ENCODE measurements around the gene ST6GALNAC5.

- no peak for TF ChIP-seq POLR2A (IDR thresholded peaks at IDR 0.05)
- no peak for TF ChIP-seq CTCF (IDR thresholded peaks at IDR 0.05)
- TF ChIP-seq EP300 (IDR thresholded peaks at IDR 0.05) = no peak
These were observed 4.8 kb upstream of the ST6GALNAC5 start for GRCh38 chr1:76862447-76862846.

Measured in ovary (tissue), 3 donors.